GM19351 (cell line): Measurements from ENCODE around the gene RECQL5.
A peak's percentile ranks its signal among the peaks of the same experiment; 100 is the strongest.

Experiments used
- ATAC-seq: cut with Tn5 transposase; IDR thresholded peaks from one replicate; pipeline ENCODE4 v1.9.1; 2021; ENCODE audit warnings: mild to moderate bottlenecking, moderate library complexity; ENCODE audit not compliant: unreplicated experiment

Gene RECQL5

DNA sequence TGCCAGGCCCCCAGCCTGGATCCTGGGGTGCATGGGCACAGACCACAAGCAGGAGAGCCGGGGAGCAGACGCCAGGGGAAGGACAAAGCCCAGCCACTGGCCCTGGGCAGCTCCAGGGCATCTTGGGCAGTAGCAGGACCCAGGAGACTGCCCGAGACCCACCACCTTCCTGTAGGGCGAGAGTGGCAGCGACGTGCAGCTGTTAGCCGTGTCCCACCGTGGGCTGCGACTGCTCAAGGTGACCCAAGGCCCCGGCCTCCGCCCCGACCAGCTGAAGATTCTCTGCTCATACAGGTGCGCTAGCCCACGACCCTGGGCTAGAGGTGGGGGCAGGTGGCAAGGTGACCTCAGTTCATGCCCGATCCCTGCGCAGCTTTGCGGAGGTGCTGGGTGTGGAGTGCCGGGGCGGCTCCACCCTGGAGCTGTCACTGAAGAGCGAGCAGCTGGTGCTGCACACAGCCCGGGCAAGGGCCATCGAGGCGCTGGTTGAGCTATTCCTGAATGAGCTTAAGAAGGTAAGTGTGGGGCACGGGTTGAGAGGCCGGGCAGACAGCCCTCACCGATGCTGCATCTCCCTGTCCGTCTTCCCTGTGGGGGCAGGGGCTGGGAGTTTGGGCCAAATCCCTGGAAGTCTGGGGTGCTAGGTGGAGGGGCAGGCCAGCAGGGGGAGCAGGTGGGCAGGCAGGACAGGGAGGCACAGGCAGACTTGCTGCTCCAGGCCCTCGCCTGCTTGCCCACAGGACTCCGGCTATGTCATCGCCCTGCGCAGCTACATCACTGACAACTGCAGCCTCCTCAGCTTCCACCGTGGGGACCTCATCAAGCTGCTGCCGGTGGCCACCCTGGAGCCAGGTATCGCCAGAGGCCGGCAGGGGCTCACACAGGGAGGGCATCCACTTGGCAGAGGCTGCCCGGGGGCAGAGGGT, 47.2 kb downstream of the RECQL5 start:
- ATAC-seq = no peak

DNA sequence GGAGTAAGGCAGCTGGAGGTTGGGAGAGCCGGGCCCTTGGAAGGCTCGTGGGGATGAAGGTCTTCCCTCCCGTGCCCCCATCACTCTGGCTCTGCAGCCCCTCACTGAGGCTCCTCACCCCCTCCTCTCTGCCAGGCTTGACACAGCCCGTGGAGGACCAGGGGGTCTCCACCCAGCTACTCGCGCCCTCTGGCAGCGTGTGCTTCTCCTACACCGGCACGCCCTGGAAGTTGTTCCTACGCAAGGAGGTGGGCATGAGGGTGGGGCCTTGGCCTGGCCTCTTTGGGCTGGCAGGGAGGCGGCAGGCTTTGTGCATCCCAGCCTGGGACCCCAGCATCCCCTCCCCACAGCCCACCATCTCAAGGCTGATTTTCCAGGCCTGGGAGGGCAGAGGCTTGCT, 49.3 kb downstream of the RECQL5 start:
- ATAC-seq = no peak

DNA sequence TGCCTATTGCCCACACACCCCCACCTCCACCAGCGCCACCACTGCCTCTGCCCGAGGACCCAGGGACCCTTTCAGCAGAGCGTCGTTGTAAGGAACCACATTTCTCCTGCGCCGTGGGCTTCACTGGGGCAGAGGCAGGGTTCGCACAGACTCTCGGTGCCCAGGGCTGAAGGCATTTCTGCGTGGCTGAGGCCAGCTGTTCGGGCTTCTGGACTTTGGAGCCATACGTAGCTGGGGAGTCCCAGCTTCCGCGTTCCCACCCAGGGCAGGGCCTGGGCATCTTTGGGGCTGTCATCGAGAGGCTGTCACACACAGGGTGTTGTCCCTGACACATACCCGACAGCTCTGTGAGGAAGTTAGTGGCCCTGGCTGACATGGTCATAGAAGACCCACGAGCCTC, 49.7 kb downstream of the RECQL5 start:
- ATAC-seq = no peak

DNA sequence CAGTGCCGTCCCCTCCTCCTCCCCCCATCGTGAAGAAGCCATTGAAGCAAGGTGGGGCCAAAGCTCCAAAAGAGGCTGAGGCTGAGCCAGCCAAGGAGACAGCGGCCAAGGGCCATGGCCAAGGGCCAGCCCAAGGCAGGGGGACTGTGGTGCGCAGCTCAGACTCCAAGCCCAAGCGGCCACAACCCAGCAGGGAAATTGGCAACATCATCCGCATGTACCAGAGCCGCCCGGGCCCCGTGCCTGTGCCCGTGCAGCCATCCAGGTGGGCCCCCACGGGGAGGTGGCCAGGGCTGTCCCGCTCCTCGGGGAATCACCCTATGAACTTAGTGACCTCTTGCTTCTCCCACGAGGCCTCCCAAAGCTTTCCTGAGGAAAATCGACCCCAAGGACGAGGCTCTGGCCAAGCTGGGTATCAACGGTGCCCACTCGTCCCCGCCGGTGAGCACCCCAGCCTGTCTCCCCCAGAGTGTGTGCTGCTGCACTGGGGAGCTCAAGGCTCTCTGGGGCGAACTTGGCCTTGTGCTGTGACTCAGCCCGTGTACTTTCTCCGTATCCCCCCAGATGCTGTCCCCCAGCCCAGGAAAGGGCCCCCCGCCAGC, 50.3 kb downstream of the RECQL5 start:
- ATAC-seq = no peak

DNA sequence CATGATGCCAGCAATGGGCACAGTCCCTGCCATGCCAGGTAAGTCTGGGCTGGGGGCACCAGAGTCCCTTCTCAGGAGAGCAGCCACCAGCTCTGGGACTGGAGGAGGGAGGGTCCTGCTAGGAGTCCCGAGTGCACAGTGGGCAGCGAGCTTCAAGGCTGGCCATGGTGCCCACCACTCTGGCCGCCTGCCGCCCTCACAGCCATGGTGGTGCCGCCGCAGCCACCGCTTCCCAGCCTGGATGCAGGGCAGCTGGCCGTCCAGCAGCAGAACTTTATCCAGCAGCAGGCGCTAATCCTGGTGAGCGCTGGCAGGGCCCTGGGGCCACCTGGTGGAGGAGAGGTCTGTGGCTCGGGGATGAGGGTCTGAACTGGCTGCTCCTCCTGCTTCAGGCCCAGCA, 51.7 kb downstream of the RECQL5 start:
- no peak for ATAC-seq

DNA sequence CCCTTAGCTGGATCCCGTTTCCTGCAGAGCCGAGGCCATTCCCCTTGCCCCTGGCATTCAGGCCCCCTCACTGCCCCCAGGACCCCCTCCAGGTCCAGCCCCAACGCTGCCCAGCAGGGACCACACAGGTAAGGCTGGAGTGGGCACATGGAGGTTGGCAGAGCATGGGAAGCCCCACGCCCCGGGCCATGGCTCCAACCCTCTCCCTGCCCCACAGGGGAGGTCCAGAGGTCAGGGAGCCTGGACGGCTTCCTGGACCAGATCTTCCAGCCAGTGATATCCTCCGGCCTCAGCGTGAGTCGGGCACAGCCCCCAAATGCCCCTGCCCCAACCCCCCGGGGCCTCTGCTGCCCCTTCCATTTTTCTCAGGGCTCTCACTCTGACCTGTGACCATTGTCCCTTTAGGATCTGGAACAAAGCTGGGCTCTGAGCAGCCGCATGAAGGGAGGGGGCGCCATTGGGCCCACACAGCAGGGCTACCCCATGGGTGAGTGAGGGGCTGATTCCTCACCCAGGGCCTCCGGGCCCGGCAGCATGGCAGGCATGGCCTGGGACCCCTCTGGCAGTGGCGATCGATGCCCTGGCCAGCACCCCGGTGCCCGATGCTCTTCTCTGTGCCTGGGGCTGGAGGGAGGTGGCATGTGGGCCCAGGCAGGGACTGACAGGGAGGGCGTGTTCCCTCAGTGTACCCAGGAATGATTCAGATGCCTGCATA, 52.2 kb downstream of the RECQL5 start:
- no peak for ATAC-seq

DNA sequence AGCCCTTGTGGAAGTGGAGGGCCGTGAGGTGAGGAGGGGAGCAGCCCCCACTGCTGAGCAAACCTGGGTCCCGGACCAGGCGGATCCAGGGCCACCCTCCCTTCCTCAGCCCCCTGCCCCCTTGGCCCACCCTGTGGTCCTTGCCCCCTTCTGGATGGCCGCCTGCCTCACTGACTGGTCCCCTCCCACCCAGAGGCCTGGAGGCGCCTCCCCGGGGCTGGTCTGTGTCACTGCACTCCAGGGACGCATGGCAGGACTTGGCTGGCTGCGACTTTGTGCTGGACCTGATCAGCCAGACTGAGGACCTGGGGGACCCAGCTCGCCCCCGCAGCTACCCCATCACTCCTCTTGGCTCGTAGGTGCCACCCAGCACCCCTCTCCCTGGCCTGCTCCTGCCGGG, 52.9 kb downstream of the RECQL5 start:
- ATAC-seq = no peak

DNA sequence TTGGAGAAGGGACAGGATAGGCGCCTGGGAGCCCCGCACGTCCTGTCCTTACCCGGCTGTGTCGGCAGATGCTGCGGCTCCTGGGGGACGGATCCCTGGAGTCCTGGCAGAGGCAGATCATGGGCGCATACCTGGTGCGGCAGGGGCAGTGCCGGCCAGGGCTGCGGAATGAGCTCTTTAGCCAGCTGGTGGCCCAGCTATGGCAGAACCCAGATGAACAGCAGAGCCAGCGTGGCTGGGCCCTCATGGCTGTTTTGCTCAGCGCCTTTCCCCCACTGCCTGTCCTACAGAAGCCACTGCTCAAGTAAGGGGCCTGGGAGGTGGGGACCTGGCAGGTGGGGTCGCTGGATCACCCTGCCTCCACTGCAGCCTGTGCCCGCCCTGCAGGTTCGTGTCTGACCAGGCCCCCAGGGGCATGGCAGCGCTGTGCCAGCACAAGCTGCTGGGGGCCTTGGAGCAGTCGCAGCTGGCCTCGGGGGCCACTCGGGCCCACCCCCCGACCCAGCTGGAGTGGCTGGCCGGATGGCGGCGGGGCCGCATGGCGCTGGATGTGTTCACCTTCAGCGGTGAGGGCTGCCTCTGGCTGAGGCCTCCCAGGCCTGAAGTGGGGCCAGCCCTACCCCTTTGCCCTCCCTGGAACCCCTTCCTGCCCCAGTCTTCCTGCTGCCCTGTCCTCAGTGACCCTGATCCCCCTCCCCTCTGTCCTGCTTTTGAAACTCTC, 53.9 kb downstream of the RECQL5 start:
- ATAC-seq = no peak

DNA sequence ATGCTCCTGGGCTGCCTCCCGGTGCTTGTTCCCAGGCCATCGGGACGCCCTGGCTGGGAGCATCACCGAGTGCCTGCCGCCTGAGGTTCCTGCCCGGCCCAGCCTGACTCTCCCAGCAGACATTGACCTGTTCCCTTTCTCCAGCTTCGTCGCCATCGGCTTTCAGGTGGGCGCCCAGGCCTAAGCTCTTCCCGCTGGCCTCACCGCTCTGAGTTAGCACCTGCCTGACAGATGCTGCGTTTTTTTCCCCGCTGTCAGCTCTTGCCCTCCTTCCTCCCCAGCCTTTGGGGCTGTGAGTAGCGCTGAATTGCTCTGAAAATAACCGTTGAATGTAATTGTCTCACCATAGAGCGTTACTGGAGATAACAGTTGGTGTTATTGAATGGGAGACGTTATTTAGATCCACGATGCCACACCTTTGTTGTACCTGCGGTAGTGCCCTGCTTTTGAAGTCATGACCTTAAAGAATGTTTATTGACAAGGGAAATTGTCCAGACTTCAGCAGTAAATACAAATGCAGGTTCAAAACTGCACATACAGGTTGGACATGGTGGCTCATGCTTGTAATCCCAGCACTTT, 55.0 kb downstream of the RECQL5 start:
- no peak for ATAC-seq

DNA sequence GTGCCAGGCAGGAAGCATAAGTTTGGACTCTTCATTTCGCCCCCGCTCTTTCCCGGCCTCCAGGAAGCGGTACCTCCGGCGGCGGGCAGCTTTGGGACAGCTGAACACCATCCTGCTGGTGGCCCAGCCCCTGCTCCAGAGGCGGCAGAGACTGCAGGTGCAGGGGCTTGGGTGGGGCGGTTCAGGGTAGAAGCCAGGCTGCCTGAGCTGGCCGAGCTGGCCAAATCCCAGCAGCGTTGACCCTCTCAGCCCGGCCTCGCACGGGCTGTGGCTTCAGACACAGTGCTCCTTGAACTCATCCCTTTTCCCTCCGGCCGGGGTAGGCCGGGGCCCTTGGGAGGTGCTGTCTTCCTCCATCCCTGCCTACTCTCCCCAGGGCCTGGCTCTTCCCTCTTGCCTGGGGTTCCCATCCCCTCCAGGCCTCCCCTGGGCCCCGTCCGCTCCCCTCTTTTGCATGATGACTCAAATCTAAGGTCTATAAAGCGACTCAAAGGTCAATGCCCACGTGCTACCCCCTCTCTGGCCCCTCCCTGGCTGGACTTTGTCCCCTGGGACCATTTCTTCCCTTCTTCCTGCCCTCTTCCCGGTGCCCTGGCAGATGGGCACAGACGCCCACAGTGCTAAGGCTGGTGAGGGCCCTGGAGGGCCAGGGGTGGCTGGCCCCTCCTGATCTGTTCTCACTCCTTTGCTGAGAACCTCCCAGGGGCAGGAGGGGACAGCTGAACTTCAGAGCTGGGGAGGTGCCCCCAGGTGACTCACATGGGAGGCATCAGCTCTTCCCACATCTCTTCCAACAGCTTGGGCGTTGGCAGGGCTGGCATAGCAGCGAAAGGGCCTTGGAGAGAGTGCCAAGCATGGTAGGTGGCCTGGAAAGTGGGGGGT, 56.6 kb downstream of the RECQL5 start:
- no peak for ATAC-seq

DNA sequence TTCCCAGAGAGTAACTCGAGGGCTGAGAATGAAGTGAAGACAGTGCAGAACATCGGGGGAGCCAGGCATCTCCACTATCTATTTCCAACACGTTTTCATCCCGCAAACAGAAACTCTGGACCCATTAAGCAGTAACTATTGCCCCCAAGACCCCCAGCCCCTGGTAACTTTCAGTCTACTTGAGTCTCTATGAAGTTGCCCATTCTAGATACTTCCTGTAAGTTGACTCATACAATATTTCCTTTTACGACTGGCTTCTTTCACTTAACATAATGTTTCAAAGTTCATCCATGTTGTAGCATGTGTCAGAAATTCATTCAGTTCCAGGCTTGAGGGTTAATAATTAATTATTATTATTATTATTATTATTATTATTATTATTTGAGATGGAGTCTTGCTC, 59.9 kb downstream of the RECQL5 start:
- ATAC-seq = no peak

DNA sequence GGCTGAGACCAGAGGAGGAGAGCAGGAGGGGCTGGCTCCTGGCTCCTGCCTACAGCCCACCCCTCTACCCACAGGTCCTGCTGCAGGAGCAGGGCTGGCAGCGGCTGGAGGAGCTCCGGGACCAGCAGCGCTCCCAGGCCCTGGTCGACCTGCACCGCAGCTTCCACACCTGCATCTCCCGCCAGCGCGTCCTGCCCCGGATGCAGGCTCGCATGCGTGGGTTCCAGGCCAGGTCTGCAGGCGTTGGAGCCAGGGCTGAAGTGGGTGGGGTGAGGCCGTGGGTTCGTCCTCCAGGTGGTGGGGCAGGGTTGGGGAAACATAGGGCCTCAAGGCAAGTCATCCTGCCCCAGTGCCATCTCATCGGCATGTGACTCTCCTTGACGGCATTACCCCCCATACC, 61.2 kb downstream of the RECQL5 start:
- ATAC-seq = no peak

DNA sequence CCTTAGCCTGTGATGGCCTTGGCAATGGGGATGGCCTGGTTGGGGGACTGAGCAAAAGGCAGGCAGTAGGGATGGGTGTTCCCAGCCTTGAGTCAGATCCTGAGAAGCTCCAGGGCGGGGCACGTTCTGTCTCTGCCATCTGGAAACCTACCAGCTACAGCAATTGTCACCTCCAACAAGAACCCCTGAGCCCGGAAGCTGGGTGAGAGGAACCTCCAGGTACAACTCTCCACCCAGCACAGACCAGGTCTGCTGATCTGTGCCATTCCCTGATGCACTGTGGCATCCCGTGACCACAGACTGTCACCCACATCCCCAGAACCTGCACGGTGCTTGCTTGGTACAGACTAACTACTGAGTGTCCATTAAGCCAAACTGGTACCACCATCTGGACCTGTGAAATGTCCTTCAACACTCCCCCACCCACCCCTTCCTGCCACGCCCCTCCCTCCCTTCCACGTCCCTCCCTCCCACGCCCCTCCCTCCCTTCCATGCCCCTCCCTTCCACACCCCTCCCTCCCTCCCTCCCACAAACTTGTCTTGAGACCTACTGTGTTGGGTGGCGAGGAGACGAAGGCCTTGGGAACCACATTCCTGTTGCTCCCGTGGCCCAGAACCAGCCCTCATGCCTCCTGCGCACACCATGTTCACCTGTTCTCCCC, 62.8 kb downstream of the RECQL5 start:
- no peak for ATAC-seq

DNA sequence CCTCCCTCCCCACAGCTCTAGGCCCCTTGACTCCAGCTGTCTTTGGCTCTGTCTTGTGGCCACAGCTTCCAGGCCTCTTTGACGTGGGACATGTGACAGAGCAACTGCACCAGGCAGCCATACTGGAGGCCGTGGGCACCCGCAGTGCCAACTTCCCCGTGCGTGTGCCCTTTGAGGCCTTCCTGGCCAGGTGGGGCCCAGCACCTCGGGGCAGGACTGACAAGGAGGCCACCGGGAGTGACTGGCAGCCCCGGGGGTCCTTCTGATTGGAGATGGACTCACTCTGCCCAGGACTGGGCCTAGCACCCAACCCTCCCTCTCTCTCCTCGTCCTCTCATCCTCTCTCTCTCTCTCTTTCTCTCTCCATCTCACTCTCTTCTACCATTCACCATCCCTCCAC, 63.8 kb downstream of the RECQL5 start:
- no peak for ATAC-seq

DNA sequence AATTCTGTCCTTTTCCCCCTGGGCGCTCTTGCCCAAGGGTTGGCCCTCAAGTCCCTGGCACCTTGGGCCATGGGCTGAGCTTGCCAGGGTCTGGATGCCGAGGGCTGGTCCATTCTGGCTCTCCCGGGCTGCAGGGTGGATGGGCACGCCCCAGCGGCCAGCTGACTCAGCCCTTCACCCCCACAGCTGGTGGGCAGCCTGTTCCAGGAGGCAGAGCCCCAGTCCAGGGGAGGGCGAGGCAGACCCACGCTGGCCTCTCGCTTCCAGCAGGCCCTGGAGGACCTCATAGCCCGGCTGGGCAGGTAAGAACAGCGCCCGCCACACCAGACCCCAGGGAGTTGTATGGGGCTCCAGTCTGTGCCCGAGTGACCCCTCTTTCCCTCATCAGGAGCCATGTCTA, 64.3 kb downstream of the RECQL5 start:
- ATAC-seq = no peak

DNA sequence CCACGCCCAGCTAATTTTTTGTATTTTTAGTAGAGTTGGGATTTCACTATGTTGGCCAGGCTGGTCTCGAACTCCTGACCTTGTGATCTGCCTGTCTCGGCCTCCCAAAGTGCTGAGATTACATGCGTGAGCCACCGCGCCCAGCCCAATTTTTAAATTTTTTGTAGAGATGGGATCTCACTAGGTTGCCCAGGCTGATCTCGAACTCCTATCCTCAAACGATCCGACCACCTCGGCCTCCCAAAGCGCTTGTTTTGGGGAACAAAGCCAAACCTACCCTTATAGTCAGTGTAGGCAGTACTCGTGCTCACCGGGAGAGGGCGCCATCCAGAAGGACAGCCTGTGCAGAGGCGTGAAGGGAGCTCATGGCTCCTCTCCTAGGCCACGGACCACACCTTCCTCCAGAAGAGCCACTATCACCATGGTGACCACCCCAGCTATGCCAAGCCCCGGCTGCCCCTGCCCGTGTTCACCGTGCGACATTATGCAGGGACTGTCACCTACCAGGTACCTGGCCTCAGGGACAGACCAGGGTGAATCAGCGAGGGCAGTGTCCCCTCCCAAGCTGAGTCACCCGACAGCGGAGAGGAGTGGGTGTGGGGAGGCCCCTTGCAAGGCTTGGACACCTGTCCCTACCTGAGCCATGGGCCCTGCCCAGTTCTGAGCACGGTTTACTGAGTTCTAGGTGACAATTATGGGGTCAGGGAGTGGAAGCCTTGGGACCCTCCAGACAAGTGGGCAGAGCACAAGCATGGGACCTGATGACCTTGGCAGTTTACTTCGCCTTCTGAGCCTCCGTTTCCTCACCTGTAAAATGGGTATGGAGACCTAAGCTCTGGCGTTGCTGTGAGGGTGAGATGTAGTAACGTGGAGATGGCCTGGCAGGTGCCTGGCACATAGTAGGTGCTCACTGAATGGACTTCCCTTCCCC, 65.6 kb downstream of the RECQL5 start:
- peak; percentile 51 for ATAC-seq

DNA sequence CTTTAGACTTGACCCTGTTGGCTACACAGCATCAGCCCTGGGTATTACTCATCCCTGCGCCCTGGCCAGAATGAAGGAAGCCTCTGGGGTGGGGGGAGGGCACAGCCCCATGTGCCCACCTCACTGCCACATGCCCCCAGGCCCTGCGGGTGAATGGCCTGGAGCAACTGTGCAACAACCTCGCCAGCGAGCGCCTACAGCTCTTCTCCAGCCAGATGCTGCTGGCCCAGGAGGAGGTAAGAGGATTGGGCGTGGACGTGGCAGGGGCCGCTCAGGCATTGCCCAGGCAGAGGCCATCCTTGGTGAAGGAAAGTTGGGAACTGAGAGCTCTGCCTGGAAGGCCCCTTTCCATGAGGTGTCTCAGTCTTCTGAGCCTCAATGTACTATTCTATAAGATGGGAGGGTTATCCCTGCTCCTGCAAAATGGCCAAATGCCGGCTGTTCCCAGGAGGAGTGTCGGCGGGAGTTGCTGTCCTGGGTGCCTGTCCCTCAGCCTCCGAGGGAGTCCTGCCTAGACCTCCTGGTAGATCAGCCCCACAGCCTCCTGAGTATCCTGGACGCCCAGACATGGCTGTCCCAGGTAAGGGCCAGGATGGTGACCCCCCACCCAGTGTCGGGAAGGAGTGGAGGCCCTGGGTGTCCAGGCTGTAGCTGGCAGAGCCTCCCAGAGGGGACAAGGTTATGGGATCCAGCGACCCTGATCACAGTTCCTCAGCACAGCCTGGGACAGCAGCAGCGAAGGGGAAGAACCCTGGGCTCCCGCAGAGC, 70.5 kb downstream of the RECQL5 start:
- ATAC-seq = no peak

DNA sequence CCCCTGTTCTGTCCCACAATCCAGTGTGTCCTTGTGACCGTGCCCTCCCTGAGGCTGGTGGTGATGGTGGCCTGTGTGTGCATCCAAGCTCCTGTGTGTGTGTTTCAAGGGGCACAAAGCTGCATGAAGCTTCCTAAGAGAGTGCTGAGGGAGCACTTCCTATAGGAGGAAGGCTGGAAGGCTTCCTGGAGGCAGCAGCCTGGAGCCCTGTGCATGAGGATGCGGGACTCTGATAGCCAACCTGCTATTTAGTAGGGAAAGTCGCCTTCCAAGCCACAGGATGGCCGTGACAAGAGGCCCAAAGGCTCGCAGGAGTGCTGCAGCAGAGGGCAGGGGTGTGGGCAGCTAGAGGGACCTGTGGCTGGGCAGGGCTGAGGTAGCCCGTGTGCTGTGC, 71.0 kb downstream of the RECQL5 start:
- ATAC-seq = no peak
